NCI-H2171 (cell line): ENCODE results near the gene MAGEA12.
"Not testable (repeated sequence)": the region's sequence is repeated elsewhere in the genome, so short reads cannot be mapped to it uniquely, and the experiment has no call there.

ENCODE experiments used
- DNase-seq: peaks from one replicate; lab custom pipeline; 2025; lab: John Stamatoyannopoulos, UW

Gene MAGEA12

DNA sequence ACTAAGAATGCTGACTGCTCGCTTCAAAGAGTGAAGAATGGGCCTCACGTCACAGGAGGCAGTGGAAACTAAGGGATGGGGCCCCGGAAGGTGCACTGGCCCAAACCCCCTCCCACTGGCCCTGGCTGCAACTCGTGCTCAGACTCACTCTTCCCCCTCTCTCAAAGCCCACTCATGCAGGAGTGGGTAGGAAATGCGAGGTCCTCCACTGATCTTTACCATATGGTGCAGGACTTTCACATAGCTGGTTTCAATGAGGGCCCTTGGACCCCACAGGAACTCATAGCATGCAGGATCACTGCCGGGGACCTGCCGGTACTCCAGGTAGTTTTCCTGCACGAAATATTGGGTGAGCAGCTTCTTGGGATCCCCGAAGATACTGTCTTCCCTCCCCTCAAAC, 33.0 kb downstream of the MAGEA12 start:
- DNase-seq: not testable (repeated sequence)

DNA sequence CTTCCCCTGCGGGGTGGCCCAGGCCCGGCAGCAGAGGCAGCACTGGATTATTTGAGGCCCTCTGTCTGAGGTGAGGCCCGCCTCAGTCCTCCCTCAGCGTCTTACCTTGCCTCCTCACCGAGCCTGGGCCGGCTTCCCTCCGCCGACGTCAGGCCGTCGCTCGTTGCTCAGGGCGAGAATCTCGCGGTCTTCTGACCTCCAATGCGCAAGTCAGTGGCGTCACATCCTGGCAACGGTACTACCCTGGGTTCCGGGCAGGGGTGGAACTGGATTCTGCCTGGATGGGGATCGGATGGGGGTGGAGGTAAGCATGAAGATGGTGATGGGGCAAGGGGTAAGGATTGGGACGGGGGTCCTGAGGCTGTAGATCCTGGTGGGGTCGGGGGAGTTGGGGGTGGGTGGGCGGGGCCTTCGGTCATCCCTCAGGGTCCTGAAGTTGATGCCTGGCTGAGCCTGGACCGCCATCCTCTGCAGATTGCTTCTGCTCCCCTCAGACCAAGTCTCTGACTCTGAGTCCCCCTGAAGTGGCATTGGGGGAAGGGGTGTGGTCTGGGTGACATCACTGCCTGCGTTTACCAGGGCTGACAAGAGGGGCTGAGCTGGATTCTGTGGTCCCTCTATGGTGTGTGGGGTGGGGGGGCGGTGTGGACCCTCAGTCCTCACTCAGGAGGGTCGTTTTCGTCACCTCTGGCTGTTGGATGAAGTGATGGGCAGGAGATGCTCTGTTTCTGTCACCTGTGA, 36.2 kb downstream of the MAGEA12 start, which contains the start of gene MAGEA6:
TSS of gene MAGEA6 (minus strand) at position 141 of the 741 bp plus-strand sequence. CDS start 2,039 bp downstream, outside the sequence.
- DNase-seq: not testable (repeated sequence)

DNA sequence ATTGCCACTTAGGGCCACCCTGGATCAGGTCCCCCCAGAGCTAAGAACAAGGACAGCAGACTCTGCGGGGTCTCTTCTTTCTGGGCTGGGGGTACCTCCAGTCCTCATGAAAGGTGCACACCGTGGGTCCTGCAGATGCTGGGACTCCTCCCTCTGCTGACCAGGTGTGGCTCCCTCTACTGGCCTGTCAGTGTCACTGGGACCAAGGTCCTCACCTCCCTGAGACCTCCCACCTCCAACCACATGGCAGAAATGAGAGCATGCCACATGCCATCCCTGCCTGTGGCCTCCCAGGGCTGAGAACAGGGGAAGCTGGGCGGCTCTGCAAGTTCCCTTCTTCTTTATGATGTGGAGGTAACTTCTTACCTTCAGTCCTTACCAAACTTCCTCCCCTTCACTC, 53.5 kb downstream of the MAGEA12 start:
- DNase-seq: not testable (repeated sequence)
